Astrocyte (in vitro differentiated cells and primary cell): ENCODE results near the gene CRBN. TPM values are rescaled to one million over a fixed set of nuclear protein-coding genes. Genes with fewer than 3 reads are reported as not detected.

ENCODE experiments used
- DNase-seq: peaks from one replicate; pipeline ENCODE4 v3.0.0-alpha.2; 2010; ENCODE audit warnings: low read depth
- FAIRE-seq: peaks from 2 replicates; lab custom pipeline; 2011; peaks lifted over from hg19 to GRCh38; lab: Jason Lieb, UNC
- H2AFZ ChIP-seq: 2 replicates; pipeline ENCODE4 v1.6.0; 2012; ENCODE audit warnings: low read depth, low read length, inconsistent platforms
- H3K27ac ChIP-seq: 2 replicates; pipeline ENCODE4 v1.5.1; 2011; ENCODE audit warnings: low read depth, low read length, inconsistent platforms
- H3K27me3 ChIP-seq: 2 replicates; pipeline ENCODE4 v1.6.0; 2011; ENCODE audit warnings: low read length, inconsistent platforms; ENCODE audit not compliant: insufficient read depth
- H3K36me3 ChIP-seq: 2 replicates; pipeline ENCODE4 v1.5.1; 2011; ENCODE audit warnings: low read length, inconsistent platforms; ENCODE audit not compliant: insufficient read depth
- H3K4me1 ChIP-seq: 2 replicates; pipeline ENCODE4 v1.5.1; 2011; ENCODE audit warnings: low read length, inconsistent platforms; ENCODE audit not compliant: insufficient read depth
- H3K4me2 ChIP-seq: 2 replicates; pipeline ENCODE4 v1.6.0; 2012; ENCODE audit warnings: low read length, inconsistent platforms
- H3K4me3 ChIP-seq: 2 replicates; pipeline ENCODE4 v1.5.1; 2011; ENCODE audit warnings: low read depth, mild to moderate bottlenecking, low read length, inconsistent platforms; ENCODE audit not compliant: insufficient read depth
- H3K79me2 ChIP-seq: 2 replicates; pipeline ENCODE4 v1.6.0; 2012; ENCODE audit warnings: mild to moderate bottlenecking, low read length, inconsistent platforms; ENCODE audit not compliant: insufficient read depth
- H3K9ac ChIP-seq: 2 replicates; pipeline ENCODE4 v1.6.0; 2012; ENCODE audit warnings: mild to moderate bottlenecking, low read length, inconsistent platforms
- H3K9me3 ChIP-seq: 2 replicates; pipeline ENCODE4 v1.5.1; 2012; ENCODE audit warnings: low read depth, mild to moderate bottlenecking, low read length, inconsistent platforms; ENCODE audit not compliant: insufficient read depth
- H4K20me1 ChIP-seq: 2 replicates; pipeline ENCODE4 v1.6.0; 2012; ENCODE audit warnings: low read length, inconsistent platforms; ENCODE audit not compliant: insufficient read depth
- H3K27ac Mint-ChIP-seq: one replicate; pipeline ENCODE4 v1.8.0; 2021; ENCODE audit warnings: mild to moderate bottlenecking, mixed read lengths; ENCODE audit not compliant: unreplicated experiment
- H3K27me3 Mint-ChIP-seq: one replicate; pipeline ENCODE4 v1.8.0; 2021; ENCODE audit warnings: low read depth, mixed read lengths; ENCODE audit not compliant: unreplicated experiment
- H3K36me3 Mint-ChIP-seq: one replicate; pipeline ENCODE4 v1.8.0; 2021; ENCODE audit warnings: low read depth, mixed read lengths; ENCODE audit not compliant: unreplicated experiment
- H3K4me1 Mint-ChIP-seq: one replicate; pipeline ENCODE4 v1.8.0; 2021; ENCODE audit warnings: low read depth, mixed read lengths; ENCODE audit not compliant: unreplicated experiment
- H3K4me3 Mint-ChIP-seq: one replicate; pipeline ENCODE4 v1.8.0; 2021; ENCODE audit warnings: mild to moderate bottlenecking, moderate library complexity, mixed read lengths; ENCODE audit not compliant: unreplicated experiment
- H3K9me3 Mint-ChIP-seq: one replicate; pipeline ENCODE4 v1.8.0; 2021; ENCODE audit warnings: mild to moderate bottlenecking, mixed read lengths; ENCODE audit not compliant: unreplicated experiment
- CTCF ChIP-seq: IDR thresholded peaks from 2 replicates; pipeline ENCODE4 v1.5.1; 2011; ENCODE audit warnings: low read depth, mild to moderate bottlenecking, inconsistent platforms, low read length, moderate library complexity; ENCODE audit not compliant: insufficient read depth
- EZH2 ChIP-seq: IDR thresholded peaks from 2 replicates; pipeline ENCODE4 v1.6.1; 2012; ENCODE audit warnings: mild to moderate bottlenecking, low read length, inconsistent platforms; ENCODE audit not compliant: insufficient read depth
- total RNA-seq: library from RNA; stranded (reverse); gene quantifications from 2 replicates; pipeline ENCODE4 v1.2.1, GENCODE V29; 2021

Gene CRBN
- total RNA-seq, 1 donor from 2014 or later, result 26.1 TPM

- H3K9me3 ChIP-seq, result no peaks in the 10 kb centered on the region
- FAIRE-seq (no peak), DNase-seq (no peak)
- H3K4me2 ChIP-seq, result no peak overlapping the region
- Mint-ChIP-seq H3K36me3 (no peaks in the 10 kb centered on the region), H3K4me3 (no peak overlapping the region), H3K4me1 (no peaks in the 10 kb centered on the region), H3K27me3 (no peaks in the 10 kb centered on the region), H3K27ac (no peak overlapping the region), H3K9me3 (peaks cover 2% of the 10 kb centered on the region)
- H2AFZ ChIP-seq, result no peak overlapping the region
- H4K20me1 ChIP-seq, result no peaks in the 10 kb centered on the region
- no peaks in the 10 kb centered on the region for H3K36me3 ChIP-seq
- no peaks in the 10 kb centered on the region for H3K79me2 ChIP-seq
- no peaks in the 10 kb centered on the region for H3K27me3 ChIP-seq
- TF ChIP-seq EZH2, result no peak
- TF ChIP-seq CTCF, result no peak
- no peak overlapping the region for H3K27ac ChIP-seq
- H3K4me1 ChIP-seq, result no peaks in the 10 kb centered on the region
- no peak overlapping the region for H3K4me3 ChIP-seq
- no peak overlapping the region for H3K9ac ChIP-seq
These were observed 36.9 kb upstream of the CRBN start for GRCh38 chr3:3216401-3216800.

DNA sequence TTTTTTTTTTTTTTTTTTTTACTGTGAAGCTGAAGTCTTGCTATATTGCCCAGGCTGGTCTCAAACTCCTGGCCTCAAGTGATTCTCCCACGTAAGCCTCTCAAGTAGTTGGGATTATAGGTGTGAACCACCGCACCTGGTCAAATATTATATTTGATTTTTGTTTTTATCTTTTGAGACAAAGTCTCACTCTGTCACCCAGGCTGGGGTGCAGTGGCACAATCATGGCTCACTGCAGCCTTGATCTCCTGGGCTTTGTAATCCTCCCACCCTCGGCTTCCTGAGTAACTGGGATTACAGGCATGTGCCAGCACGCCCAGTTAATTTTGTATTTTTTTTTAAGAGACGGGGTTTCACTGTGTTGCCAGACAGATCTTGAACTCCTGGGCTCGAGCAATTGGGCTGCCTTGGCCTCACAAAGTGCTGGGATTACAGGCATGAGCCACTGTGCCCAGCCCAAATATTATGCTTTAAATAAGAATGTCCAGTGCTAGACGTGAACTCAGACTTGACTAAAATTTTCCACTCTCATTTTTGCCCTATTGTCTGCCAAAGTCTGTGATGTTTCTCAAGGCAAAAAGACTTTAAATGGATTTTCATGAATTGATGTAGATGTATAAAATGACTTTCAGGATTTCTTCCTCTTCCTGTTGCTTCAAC, 33.4 kb upstream of the CRBN start:
- no peak overlapping the region for H3K4me3 Mint-ChIP-seq
- Histone ChIP-seq H2AFZ (no peak overlapping the region), H3K36me3 (no peaks in the 10 kb centered on the region), H3K27me3 (no peaks in the 10 kb centered on the region), H3K27ac (no peak overlapping the region), H3K4me2 (no peak overlapping the region), H3K9me3 (no peaks in the 10 kb centered on the region), H3K79me2 (no peaks in the 10 kb centered on the region), H3K9ac (no peak overlapping the region), H3K4me3 (no peak overlapping the region), H4K20me1 (no peaks in the 10 kb centered on the region), H3K4me1 (no peaks in the 10 kb centered on the region)
- H3K27me3 Mint-ChIP-seq, result no peaks in the 10 kb centered on the region
- peaks cover 4% of the 10 kb centered on the region for H3K9me3 Mint-ChIP-seq
- H3K4me1 Mint-ChIP-seq, result no peaks in the 10 kb centered on the region
- H3K36me3 Mint-ChIP-seq, result no peaks in the 10 kb centered on the region
- H3K27ac Mint-ChIP-seq, result no peak overlapping the region
- no peak for TF ChIP-seq CTCF
- TF ChIP-seq EZH2, result no peak
- no peak for FAIRE-seq
- no peak for DNase-seq

- Histone ChIP-seq H2AFZ (no peak overlapping the region), H3K9ac (no peak overlapping the region), H3K4me3 (no peak overlapping the region), H3K4me1 (no peaks in the 10 kb centered on the region), H4K20me1 (no peaks in the 10 kb centered on the region), H3K9me3 (no peaks in the 10 kb centered on the region), H3K79me2 (no peaks in the 10 kb centered on the region), H3K27ac (no peak overlapping the region), H3K36me3 (no peaks in the 10 kb centered on the region), H3K27me3 (no peaks in the 10 kb centered on the region), H3K4me2 (no peak overlapping the region)
- peaks cover 1% of the 10 kb centered on the region for H3K27me3 Mint-ChIP-seq
- TF ChIP-seq CTCF (no peak), EZH2 (no peak)
- DNase-seq (no peak), FAIRE-seq (no peak)
- H3K4me3 Mint-ChIP-seq, result no peak overlapping the region
- H3K4me1 Mint-ChIP-seq, result no peaks in the 10 kb centered on the region
- H3K9me3 Mint-ChIP-seq, result peaks cover 2% of the 10 kb centered on the region
- H3K36me3 Mint-ChIP-seq, result no peaks in the 10 kb centered on the region
- no peak overlapping the region for H3K27ac Mint-ChIP-seq
These were observed 30.2 kb upstream of the CRBN start for GRCh38 chr3:3209714-3210113.
